H9 (cell line): ENCODE measurements around the gene NEK11. TPM values are rescaled to one million over a fixed set of nuclear protein-coding genes. Genes with fewer than 3 reads are reported as not detected.

Experiments
- DNase-seq: peaks from one replicate; pipeline ENCODE4 v3.0.0-alpha.2; 2017
- H2AFZ ChIP-seq: one replicate; pipeline ENCODE4 v1.6.1; 2013; ENCODE audit warnings: mild to moderate bottlenecking, low read length, control low read depth, moderate library complexity
- H2AK5ac ChIP-seq: 2 replicates; pipeline ENCODE4 v1.6.1; 2013; ENCODE audit warnings: low read length, control low read depth, mixed read lengths; ENCODE audit not compliant: insufficient read length
- H2BK120ac ChIP-seq: one replicate; pipeline ENCODE4 v1.6.1; 2013; ENCODE audit warnings: low read depth, mild to moderate bottlenecking, low read length, control low read depth, inconsistent platforms; ENCODE audit not compliant: poor library complexity, severe bottlenecking
- H2BK12ac ChIP-seq: 2 replicates; pipeline ENCODE4 v1.6.1; 2013; ENCODE audit warnings: low read length, control low read depth, mixed read lengths, low read depth; ENCODE audit not compliant: insufficient read length
- H2BK15ac ChIP-seq: 2 replicates; pipeline ENCODE4 v1.6.1; 2013; ENCODE audit warnings: low read depth, low read length, control low read depth
- H2BK20ac ChIP-seq: one replicate; pipeline ENCODE4 v1.6.1; 2013; ENCODE audit warnings: low read depth, mild to moderate bottlenecking, low read length, control low read depth, inconsistent platforms; ENCODE audit not compliant: poor library complexity, severe bottlenecking
- H2BK5ac ChIP-seq: 2 replicates; pipeline ENCODE4 v1.6.1; 2013; ENCODE audit warnings: low read length, control low read depth, mixed read lengths; ENCODE audit not compliant: insufficient read length
- H3K14ac ChIP-seq: 2 replicates; pipeline ENCODE4 v1.6.1; 2013; ENCODE audit warnings: low read length, control low read depth; ENCODE audit not compliant: insufficient read depth
- H3K18ac ChIP-seq: 2 replicates; pipeline ENCODE4 v1.6.1; 2013; ENCODE audit warnings: low read depth, mild to moderate bottlenecking, mixed read lengths, low read length, control low read depth; ENCODE audit not compliant: insufficient read length
- H3K23ac ChIP-seq: 2 replicates; pipeline ENCODE4 v1.6.1; 2013; ENCODE audit warnings: low read length, control low read depth, mixed read lengths, low read depth; ENCODE audit not compliant: insufficient read length
- H3K23me2 ChIP-seq: 2 replicates; pipeline ENCODE4 v1.6.1; 2013; ENCODE audit warnings: low read depth, mild to moderate bottlenecking, mixed read lengths, low read length, control low read depth; ENCODE audit not compliant: insufficient read length, poor library complexity, severe bottlenecking
- H3K27ac ChIP-seq: 2 replicates; pipeline ENCODE4 v1.5.1; 2013; ENCODE audit warnings: low read length, control low read depth, mixed read lengths, low read depth; ENCODE audit not compliant: insufficient read length
- H3K27me3 ChIP-seq: 2 replicates; pipeline ENCODE4 v1.6.1; 2013; ENCODE audit warnings: low read length, control low read depth, inconsistent platforms; ENCODE audit not compliant: insufficient read depth
- H3K4ac ChIP-seq: 2 replicates; pipeline ENCODE4 v1.6.1; 2013; ENCODE audit warnings: low read depth, mild to moderate bottlenecking, control low read depth, inconsistent platforms, low read length, moderate library complexity
- H3K4me1 ChIP-seq: 2 replicates; pipeline ENCODE4 v1.6.1; 2013; ENCODE audit warnings: low read length, control low read depth, inconsistent platforms; ENCODE audit not compliant: insufficient read depth
- H3K4me2 ChIP-seq: 2 replicates; pipeline ENCODE4 v1.6.1; 2013; ENCODE audit warnings: low read length, control low read depth, mixed read lengths; ENCODE audit not compliant: insufficient read length, insufficient read depth
- H3K56ac ChIP-seq: 2 replicates; pipeline ENCODE4 v1.6.1; 2013; ENCODE audit warnings: low read depth, mild to moderate bottlenecking, mixed read lengths, low read length, control low read depth; ENCODE audit not compliant: insufficient read length
- H3K79me1 ChIP-seq: 2 replicates; pipeline ENCODE4 v1.6.1; 2013; ENCODE audit warnings: low read depth, mild to moderate bottlenecking, moderate library complexity, low read length, control low read depth, inconsistent platforms; ENCODE audit not compliant: insufficient read depth, poor library complexity, severe bottlenecking
- H3K79me2 ChIP-seq: 2 replicates; pipeline ENCODE4 v1.6.1; 2013; ENCODE audit warnings: low read length, control low read depth, inconsistent platforms; ENCODE audit not compliant: insufficient read depth
- H3K9ac ChIP-seq: 2 replicates; pipeline ENCODE4 v1.6.1; 2013; ENCODE audit warnings: low read length, control low read depth, mixed read lengths; ENCODE audit not compliant: insufficient read length; ENCODE audit errors: extremely low read depth
- H3K9me3 ChIP-seq: one replicate; pipeline ENCODE4 v1.6.1; 2013; ENCODE audit warnings: low read depth, low read length, inconsistent platforms; ENCODE audit not compliant: control insufficient read depth
- H3T11ph ChIP-seq: one replicate; pipeline ENCODE4 v1.6.1; 2013; ENCODE audit warnings: mild to moderate bottlenecking, low read length, control low read depth, inconsistent platforms
- H4K20me1 ChIP-seq: one replicate; pipeline ENCODE4 v1.6.1; 2013; ENCODE audit not compliant: control insufficient read depth, insufficient read length, insufficient read depth
- H4K5ac ChIP-seq: 2 replicates; pipeline ENCODE4 v1.6.1; 2013; ENCODE audit warnings: low read depth, mild to moderate bottlenecking, mixed read lengths, low read length, control low read depth; ENCODE audit not compliant: insufficient read length
- H4K8ac ChIP-seq: replicated peaks from 2 replicates; pipeline ENCODE4 v1.6.1; 2013; ENCODE audit warnings: low read length, control low read depth, mixed read lengths, low read depth; ENCODE audit not compliant: insufficient read length
- H4K91ac ChIP-seq: 2 replicates; pipeline ENCODE4 v1.6.1; 2013; ENCODE audit warnings: low read depth, mild to moderate bottlenecking, moderate library complexity, mixed read lengths, low read length, control low read depth; ENCODE audit not compliant: insufficient read length
- H3K27ac Mint-ChIP-seq, 3 experiments: 2 replicates in 2 of 3; 3 replicates in 1 of 3; pipeline ENCODE4 v1.8.0; 2020 to 2021; ENCODE audit warnings: mixed read lengths in 3 of 3, mild to moderate bottlenecking in 1 of 3, moderate library complexity in 1 of 3
- H3K27me3 Mint-ChIP-seq: 2 replicates; pipeline ENCODE4 v1.8.0; 2021; ENCODE audit warnings: low read depth, mild to moderate bottlenecking, moderate library complexity, mixed read lengths
- H3K36me3 Mint-ChIP-seq, 3 experiments: 2 replicates in 2 of 3; 3 replicates in 1 of 3; pipeline ENCODE4 v1.8.0; 2020 to 2021; ENCODE audit warnings: low read depth in 3 of 3, mixed read lengths in 3 of 3; ENCODE audit not compliant: insufficient read depth in 1 of 3
- H3K4me1 Mint-ChIP-seq, 2 experiments: 2 replicates each; pipeline ENCODE4 v1.8.0; 2020; ENCODE audit warnings: mixed read lengths in 2 of 2
- H3K4me3 Mint-ChIP-seq, 2 experiments: 2 replicates in 1 of 2; 3 replicates in 1 of 2; pipeline ENCODE4 v1.8.0; 2020 to 2021; ENCODE audit warnings: mild to moderate bottlenecking in 2 of 2, mixed read lengths in 2 of 2, moderate library complexity in 1 of 2
- H3K9me3 Mint-ChIP-seq, 2 experiments: 2 replicates in 1 of 2; 3 replicates in 1 of 2; pipeline ENCODE4 v1.8.0; 2020; ENCODE audit warnings: mild to moderate bottlenecking in 2 of 2, mixed read lengths in 2 of 2, moderate library complexity in 1 of 2
- WGBS: extraction: QIAGEN DNeasy Blood & Tissue Kit; methylation state at CpG from one replicate; pipeline ENCODE4 v1.1.7; 2013; ENCODE audit warnings: missing lambda C conversion rate, low lambda C conversion rate, mixed read lengths; ENCODE audit not compliant: insufficient read length; ENCODE audit errors: extremely low coverage; 5-methylcytosine and 5-hydroxymethylcytosine counted together
- total RNA-seq: library from RNA; stranded (reverse); gene quantifications from 2 replicates; pipeline ENCODE4 v1.2.1, GENCODE V29; 2021
- TF ChIP-seq, protein P1 (sequence below): fragments of 200-600 bp; sonication (generic); conservative IDR thresholded peaks from 3 replicates; pipeline ENCODE4 v1.8.0; 2021; ENCODE audit warnings: antibody characterized with exemption, mild to moderate bottlenecking

The NEK11 gene
- total RNA-seq, 1 experiment from 2014 or later, result 2.5 TPM

DNA sequence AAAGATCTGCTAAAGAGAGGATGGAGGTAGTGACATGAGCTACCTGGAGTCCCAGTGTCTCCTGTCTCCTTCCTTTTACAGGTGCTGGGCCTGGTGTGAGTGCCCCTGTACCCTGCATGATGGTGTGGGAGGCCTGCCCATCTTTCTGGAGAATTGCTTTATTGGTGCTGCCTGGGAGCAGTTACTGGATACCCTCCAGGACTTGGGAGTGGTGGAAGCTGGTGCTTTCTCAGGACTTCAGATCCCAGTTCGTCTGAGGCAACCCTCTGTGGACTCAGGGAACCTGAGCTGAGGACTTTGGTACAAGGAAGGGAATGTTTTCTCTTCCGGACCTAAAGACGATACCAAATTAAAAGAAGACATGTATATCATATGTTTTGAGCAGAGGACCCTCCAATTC lies 336.6 kb downstream of the NEK11 start:
- Histone ChIP-seq H2BK15ac (no peak overlapping the region), H4K20me1 (no peaks in the 10 kb centered on the region), H4K8ac (no peak overlapping the region), H3T11ph (no peak overlapping the region), H3K79me2 (no peaks in the 10 kb centered on the region; the same call in 1 of the 2 replicates), H3K79me1 (peaks cover 2% of the 10 kb centered on the region), H3K27me3 (0 out of 2 replicates have a peak, but pooled peaks cover under 1% of the 10 kb centered on the region), H3K4ac (no peak overlapping the region), H3K23me2 (peaks cover 4% of the 10 kb centered on the region), H2BK5ac (no peak overlapping the region), H4K91ac (no peak overlapping the region), H3K4me2 (no peak overlapping the region), H3K9me3 (no peaks in the 10 kb centered on the region), H3K14ac (no peak overlapping the region; the same call in 1 of the 2 replicates), H2AFZ (no peak overlapping the region), H2BK20ac (no peak overlapping the region), H2BK120ac (no peak overlapping the region), H3K18ac (no peak overlapping the region), H3K23ac (no peak overlapping the region), H3K9ac (no peak overlapping the region), H3K4me1 (no peaks in the 10 kb centered on the region), H2BK12ac (no peak overlapping the region), H4K5ac (no peak overlapping the region), H3K27ac (no peak overlapping the region), H3K56ac (no peak overlapping the region), H2AK5ac (no peak overlapping the region)
- Mint-ChIP-seq H3K4me1 (peaks cover 14 to 21% of the 10 kb centered on the region in 2 experiments), H3K27me3 (no peaks in the 10 kb centered on the region; the same call in 1 of the 2 replicates), H3K9me3 (peaks cover 3 to 25% of the 10 kb centered on the region in 2 experiments), H3K27ac (no peak overlapping the region), H3K4me3 (peak overlapping the region in 1 of 2 experiments; percentile 24; a peak in 3 of 5 replicates), H3K36me3 (peaks cover 0 to 45% (median 28%) of the 10 kb centered on the region in 3 experiments; a peak in 5 of 7 replicates)
- TF ChIP-seq, protein P1, sequence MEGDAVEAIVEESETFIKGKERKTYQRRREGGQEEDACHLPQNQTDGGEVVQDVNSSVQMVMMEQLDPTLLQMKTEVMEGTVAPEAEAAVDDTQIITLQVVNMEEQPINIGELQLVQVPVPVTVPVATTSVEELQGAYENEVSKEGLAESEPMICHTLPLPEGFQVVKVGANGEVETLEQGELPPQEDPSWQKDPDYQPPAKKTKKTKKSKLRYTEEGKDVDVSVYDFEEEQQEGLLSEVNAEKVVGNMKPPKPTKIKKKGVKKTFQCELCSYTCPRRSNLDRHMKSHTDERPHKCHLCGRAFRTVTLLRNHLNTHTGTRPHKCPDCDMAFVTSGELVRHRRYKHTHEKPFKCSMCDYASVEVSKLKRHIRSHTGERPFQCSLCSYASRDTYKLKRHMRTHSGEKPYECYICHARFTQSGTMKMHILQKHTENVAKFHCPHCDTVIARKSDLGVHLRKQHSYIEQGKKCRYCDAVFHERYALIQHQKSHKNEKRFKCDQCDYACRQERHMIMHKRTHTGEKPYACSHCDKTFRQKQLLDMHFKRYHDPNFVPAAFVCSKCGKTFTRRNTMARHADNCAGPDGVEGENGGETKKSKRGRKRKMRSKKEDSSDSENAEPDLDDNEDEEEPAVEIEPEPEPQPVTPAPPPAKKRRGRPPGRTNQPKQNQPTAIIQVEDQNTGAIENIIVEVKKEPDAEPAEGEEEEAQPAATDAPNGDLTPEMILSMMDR, result no peak
- WGBS, result no CpG with 5 or more reads among the region's 3 CpGs
- DNase-seq, result no peak
